Sciatic nerve (tissue), 2 donors: ENCODE measurements around the gene SLC3A2. TPM values are rescaled to one million over a fixed set of nuclear protein-coding genes. Genes with fewer than 3 reads are reported as not detected.
"Not testable (repeated sequence)": the region's sequence is repeated elsewhere in the genome, so short reads cannot be mapped to it uniquely, and the experiment has no call there.

Experiments
- ATAC-seq: fragments of 200-7000 bp; cut with Tn5 transposase; one replicate; pipeline ENCODE4 v1.9.1; 2020; ENCODE audit warnings: mild to moderate bottlenecking, moderate library complexity
- DNase-seq: peaks from one replicate; pipeline ENCODE4 v3.0.0-alpha.2; 2020; ENCODE audit warnings: low spot score
- intact Hi-C: fragments of 100-400 bp; cut with DNase I; formaldehyde crosslinking; loops from one replicate; pipeline ENCODE4 v1.14.2; 2022
- total RNA-seq: library from RNA; stranded (reverse); fragmentation: NEBNext Ultra II Directional; extraction: Animal tissue kit (Norgen Biotek cat#: 25700); gene quantifications from one replicate; pipeline ENCODE4 v1.2.1, GENCODE V29; 2021
- donor health status: DM: no; HTN: no; CAD: no.
- donor health status: DM: no; HTN: no; CAD: no.

The SLC3A2 gene
- total RNA-seq, 1 donor from 2014 or later = 102 TPM

DNA sequence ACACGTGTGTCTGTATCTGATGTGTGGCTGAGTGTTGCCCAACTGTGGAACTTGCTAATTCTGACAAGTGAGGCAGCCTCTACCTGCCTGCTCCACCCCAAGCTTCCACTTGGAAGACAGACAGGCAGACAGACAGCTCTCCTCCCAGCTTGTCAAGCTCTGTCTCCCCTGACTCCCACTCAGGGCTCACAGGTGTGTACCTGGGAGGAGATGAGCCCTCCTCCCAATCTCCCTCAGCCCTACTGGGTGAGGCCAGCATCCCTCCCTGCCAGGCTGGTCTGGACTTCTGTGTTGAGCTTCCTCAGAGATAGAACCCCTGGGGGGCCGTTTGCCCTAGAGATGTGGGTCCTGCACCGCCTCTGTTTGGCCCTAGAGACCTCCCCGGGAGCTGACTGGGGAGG is 41.5 kb downstream of the SLC3A2 start:
- ATAC-seq (no peak), DNase-seq (no peak)
- intact Hi-C loops = no loop called here

- intact Hi-C loops = no loop called here
- no peak for ATAC-seq
Measured at GRCh38 chr11:62922653-62923431, 42.1 kb downstream of the SLC3A2 start.

GRCh38 chr11:62923601-62924411 is 43.1 kb downstream of the SLC3A2 start:
- intact Hi-C loops = no loop called here
- no peak for ATAC-seq
- no peak for DNase-seq

More at GRCh38 chr11:62922653-62923431, 42.1 kb downstream of the SLC3A2 start:
- DNase-seq = no peak

- intact Hi-C loops = no loop called here
- DNase-seq (no peak), ATAC-seq (no peak)
Measured at GRCh38 chr11:62925308-62925707, 44.6 kb downstream of the SLC3A2 start.

DNA sequence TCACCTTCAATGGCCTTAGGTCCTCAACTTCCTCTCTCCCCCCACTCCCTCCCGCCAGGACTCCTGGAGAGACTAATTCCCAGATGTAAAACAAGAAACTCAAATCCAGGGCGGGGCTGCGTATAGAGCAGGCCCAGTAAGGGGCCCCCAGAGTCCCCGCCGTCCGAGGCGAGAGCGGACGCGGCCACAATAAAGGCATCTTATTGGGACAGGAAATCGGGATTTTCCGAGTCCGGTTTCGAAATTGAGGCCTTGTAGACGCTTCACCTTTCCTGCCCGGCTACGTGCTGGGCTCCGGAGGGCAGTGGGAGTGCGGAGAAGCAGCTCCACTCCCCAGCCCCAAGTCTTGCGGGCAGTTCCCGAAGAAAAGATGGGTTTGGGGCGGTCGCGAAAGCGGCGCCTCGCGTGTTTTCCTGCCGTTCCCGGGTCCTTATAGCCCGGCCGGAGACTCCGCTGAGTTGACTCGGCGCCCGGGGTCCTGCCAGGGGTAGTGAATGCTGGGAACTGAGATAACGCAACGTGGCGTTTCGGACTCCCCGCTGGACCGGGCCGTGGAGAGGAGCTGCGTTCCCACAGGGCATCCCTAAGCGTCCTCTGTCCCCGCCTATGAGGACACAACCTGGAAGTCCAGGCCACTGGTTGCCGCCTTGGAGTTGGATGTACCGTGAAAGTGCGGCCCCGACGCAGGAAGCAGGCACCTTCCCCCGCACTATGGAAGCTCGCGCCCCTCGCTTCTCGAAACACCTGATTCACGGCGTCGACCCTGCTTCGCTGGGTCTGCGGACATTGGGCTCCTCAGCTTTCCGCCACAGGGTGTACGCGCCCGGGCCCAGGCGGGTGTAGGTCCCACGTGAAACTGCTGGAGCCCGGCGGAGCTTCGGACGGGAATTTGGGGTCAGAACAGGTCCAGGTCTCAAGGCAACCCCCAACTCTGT is 45.3 kb downstream of the SLC3A2 start:
- DNase-seq (no peak), ATAC-seq (peak; percentile 11)
- intact Hi-C loops = no loop called here

GRCh38 chr11:62926680-62927455 is 46.2 kb downstream of the SLC3A2 start:
- DNase-seq (no peak), ATAC-seq (no peak)
- intact Hi-C loops = no loop called here

DNA sequence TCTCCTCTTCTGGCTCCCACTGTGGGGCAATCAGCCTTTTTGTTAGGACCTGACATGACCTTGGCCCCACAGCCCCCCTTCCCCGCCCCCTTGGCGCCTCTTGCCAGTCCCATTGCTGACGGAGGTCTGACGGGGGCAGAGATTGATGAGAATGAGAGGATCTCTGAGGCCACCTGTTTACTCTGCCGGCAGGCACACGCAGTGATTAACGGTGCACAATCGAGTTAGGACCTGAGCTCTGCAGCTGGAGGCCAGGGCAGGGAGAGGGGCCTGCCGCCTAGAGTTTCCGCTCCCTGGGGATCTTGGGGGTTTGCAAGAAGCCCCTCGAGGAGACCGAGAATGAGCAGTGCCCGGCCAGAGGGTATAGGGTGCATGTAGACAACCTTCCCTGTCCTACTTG is 47.3 kb downstream of the SLC3A2 start:
- ATAC-seq (no peak), DNase-seq (no peak)
- intact Hi-C loops = no loop called here

DNA sequence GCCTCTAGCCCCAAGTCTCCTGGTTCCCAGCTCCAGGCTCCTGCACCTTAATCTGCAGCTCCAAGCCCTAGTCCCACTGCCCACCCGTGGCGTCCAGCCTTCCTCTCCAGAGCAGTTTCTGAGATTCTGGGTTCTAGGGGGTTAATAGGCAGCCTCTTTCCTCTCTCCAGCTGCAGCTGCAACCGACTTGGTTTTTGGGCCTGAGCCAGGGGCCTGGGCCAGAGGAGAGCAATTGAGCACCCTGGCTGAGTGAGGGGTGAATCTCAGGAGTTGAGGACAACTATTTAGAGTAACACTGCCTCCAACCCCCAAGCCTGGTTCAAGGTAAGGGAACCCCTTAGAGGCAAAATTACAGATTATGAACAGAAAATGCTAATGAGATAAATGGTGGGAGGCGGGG is 49.5 kb downstream of the SLC3A2 start:
- ATAC-seq = no peak
- intact Hi-C loops = no loop called here

GRCh38 chr11:62930666-62931065 is 50.0 kb downstream of the SLC3A2 start:
- ATAC-seq = no peak
- DNase-seq = no peak
- intact Hi-C loops = no loop called here

More for the DNA sequence above, 49.5 kb downstream of the SLC3A2 start:
- no peak for DNase-seq

- DNase-seq = no peak
- no peak for ATAC-seq
- intact Hi-C loops = no loop called here
Measured at GRCh38 chr11:62931499-62932278, 51.0 kb downstream of the SLC3A2 start.

- no peak for ATAC-seq
- intact Hi-C loops = no loop called here
Measured at GRCh38 chr11:62933285-62933684, 52.6 kb downstream of the SLC3A2 start.

GRCh38 chr11:62933750-62934495 is 53.2 kb downstream of the SLC3A2 start:
- intact Hi-C loops = no loop called here
- ATAC-seq (no peak), DNase-seq (no peak)

More at GRCh38 chr11:62933285-62933684, 52.6 kb downstream of the SLC3A2 start:
- DNase-seq = no peak

GRCh38 chr11:62934496-62934785 is 53.7 kb downstream of the SLC3A2 start:
- no peak for DNase-seq
- intact Hi-C loops = no loop called here
- no peak for ATAC-seq

GRCh38 chr11:62937528-62937927 is 56.8 kb downstream of the SLC3A2 start:
- intact Hi-C loops, DNase-seq, ATAC-seq: not testable (repeated sequence)
